GM12891 (cell line): Measurements from ENCODE around the gene CDH13.

Experiments
- POLR2A ChIP-seq: IDR thresholded peaks from 2 replicates; pipeline ENCODE4 v1.6.1; 2011; ENCODE audit warnings: low read depth, low read length, control low read depth
- POLR2AphosphoS5 ChIP-seq: IDR thresholded peaks from 2 replicates; pipeline ENCODE4 v1.6.1; 2011; ENCODE audit warnings: low read depth, low read length, control low read depth

DNA sequence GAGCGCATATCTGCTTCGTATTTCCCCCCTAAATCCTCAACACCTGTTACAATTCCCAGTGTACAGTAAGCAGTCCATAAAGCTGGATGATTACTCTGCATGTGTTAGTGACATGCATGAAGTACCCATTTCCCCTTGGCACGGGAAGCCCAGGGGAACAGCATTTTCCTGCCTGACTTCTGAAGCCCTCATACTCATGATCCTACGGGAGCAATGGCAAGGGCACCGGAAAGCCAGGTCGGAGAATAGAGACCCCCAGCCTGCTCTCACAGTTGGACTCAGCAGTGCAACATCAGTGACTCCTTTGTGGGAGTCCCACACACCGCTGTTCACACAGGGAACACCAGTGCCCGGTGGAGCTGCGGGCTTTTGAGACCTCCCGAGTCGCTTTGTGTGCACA, 336.9 kb downstream of the CDH13 start:
- TF ChIP-seq POLR2A (no peak), POLR2AphosphoS5 (no peak)
